RWPE2 (cell line): ENCODE results near the gene TCN1.
A peak's percentile ranks its signal among the peaks of the same experiment; 100 is the strongest.

ENCODE experiments used
- ATAC-seq: fragments of 200-7000 bp; cut with Tn5 transposase; 3 replicates; pipeline ENCODE4 v1.9.1; 2021; ENCODE audit warnings: low read depth
- DNase-seq: peaks from one replicate; pipeline ENCODE4 v3.0.0-alpha.2; 2020; ENCODE audit warnings: low spot score
- H3K27ac ChIP-seq: fragments of 450-650 bp; 2 replicates; pipeline ENCODE4 v1.5.1; 2017; ENCODE audit warnings: mild to moderate bottlenecking; ENCODE audit not compliant: poor library complexity, severe bottlenecking
- H3K27me3 ChIP-seq: fragments of 250-450 bp; sonication (Bioruptor Pico); 2 replicates; pipeline ENCODE4 v1.5.1; 2021; ENCODE audit warnings: mild to moderate bottlenecking, moderate library complexity; ENCODE audit not compliant: insufficient read depth, poor library complexity, severe bottlenecking
- H3K36me3 ChIP-seq: fragments of 250-450 bp; sonication (Bioruptor Pico); 2 replicates; pipeline ENCODE4 v1.5.1; 2020; ENCODE audit warnings: low read depth, mild to moderate bottlenecking, moderate library complexity
- H3K4me1 ChIP-seq: fragments of 250-450 bp; sonication (Bioruptor Pico); 2 replicates; pipeline ENCODE4 v1.5.1; 2021; ENCODE audit warnings: mild to moderate bottlenecking, moderate library complexity; ENCODE audit not compliant: insufficient read depth, poor library complexity, severe bottlenecking
- H3K4me3 ChIP-seq: fragments of 250-450 bp; sonication (Bioruptor Pico); 2 replicates; pipeline ENCODE4 v1.5.1; 2021; ENCODE audit warnings: mild to moderate bottlenecking, moderate library complexity; ENCODE audit not compliant: severe bottlenecking
- H3K9me3 ChIP-seq: fragments of 250-450 bp; sonication (Bioruptor Pico); 2 replicates; pipeline ENCODE4 v1.5.1; 2021; ENCODE audit warnings: mild to moderate bottlenecking, moderate library complexity; ENCODE audit not compliant: severe bottlenecking
- TF ChIP-seq, protein P1 (sequence below): fragments of 450-650 bp; IDR thresholded peaks from one replicate; pipeline ENCODE4 v1.5.1; 2017; ENCODE audit warnings: mild to moderate bottlenecking, moderate library complexity; ENCODE audit not compliant: poor library complexity, severe bottlenecking

TCN1 gene

DNA sequence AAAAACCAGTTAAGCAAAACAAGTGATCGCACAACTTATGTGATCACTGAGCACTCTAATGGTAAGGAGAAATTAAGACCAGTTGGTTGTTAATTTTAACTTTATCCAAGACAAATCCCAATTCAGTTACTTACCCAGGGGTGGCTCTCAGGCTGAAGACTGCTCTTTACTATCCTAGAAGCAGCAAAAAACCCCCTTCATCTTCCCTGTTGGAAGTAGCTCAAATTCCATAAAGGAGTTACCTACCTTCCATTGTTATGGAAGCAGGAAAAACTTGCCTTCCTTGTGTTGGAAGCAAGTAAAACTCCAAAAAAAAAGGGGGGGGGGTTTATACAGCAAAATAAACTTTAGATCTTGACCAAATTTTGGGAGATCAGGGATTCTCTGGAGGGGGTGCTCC, 50.5 kb downstream of the TCN1 start:
- H3K4me3 ChIP-seq = no peak overlapping the region
- DNase-seq = no peak
- no peaks in the 10 kb centered on the region for H3K36me3 ChIP-seq
- H3K27me3 ChIP-seq = no peaks in the 10 kb centered on the region
- peaks cover 4% of the 10 kb centered on the region for H3K4me1 ChIP-seq
- TF ChIP-seq, protein P1, sequence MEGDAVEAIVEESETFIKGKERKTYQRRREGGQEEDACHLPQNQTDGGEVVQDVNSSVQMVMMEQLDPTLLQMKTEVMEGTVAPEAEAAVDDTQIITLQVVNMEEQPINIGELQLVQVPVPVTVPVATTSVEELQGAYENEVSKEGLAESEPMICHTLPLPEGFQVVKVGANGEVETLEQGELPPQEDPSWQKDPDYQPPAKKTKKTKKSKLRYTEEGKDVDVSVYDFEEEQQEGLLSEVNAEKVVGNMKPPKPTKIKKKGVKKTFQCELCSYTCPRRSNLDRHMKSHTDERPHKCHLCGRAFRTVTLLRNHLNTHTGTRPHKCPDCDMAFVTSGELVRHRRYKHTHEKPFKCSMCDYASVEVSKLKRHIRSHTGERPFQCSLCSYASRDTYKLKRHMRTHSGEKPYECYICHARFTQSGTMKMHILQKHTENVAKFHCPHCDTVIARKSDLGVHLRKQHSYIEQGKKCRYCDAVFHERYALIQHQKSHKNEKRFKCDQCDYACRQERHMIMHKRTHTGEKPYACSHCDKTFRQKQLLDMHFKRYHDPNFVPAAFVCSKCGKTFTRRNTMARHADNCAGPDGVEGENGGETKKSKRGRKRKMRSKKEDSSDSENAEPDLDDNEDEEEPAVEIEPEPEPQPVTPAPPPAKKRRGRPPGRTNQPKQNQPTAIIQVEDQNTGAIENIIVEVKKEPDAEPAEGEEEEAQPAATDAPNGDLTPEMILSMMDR = no peak
- H3K9me3 ChIP-seq = no peaks in the 10 kb centered on the region
- no peak overlapping the region for H3K27ac ChIP-seq
- no peak for ATAC-seq

DNA sequence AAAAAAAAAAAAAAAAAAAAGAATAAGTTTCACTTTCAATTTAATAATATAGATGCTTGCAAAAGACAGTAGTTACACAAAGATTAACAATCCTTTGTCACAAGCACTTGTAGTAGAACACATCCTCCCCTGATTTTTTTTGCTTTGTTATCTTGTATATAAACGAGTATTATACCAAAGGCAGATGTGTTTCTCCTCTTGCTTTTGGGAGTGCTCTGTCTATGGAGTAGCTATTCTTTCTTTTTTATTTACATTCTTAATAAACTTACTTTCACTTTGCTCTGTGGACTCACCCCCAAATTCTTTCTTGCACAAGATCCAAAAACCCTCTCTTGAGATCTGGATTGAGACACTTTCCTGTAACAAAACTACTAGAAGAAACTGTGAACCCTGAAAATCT, 52.3 kb downstream of the TCN1 start:
- H3K4me3 ChIP-seq = no peak overlapping the region
- peaks cover under 1% of the 10 kb centered on the region for H3K36me3 ChIP-seq
- no peak overlapping the region for H3K27ac ChIP-seq
- TF ChIP-seq, protein P1 = no peak
- H3K27me3 ChIP-seq = no peaks in the 10 kb centered on the region
- peaks cover 9% of the 10 kb centered on the region for H3K4me1 ChIP-seq
- H3K9me3 ChIP-seq = no peaks in the 10 kb centered on the region
- ATAC-seq (no peak), DNase-seq (no peak)

DNA sequence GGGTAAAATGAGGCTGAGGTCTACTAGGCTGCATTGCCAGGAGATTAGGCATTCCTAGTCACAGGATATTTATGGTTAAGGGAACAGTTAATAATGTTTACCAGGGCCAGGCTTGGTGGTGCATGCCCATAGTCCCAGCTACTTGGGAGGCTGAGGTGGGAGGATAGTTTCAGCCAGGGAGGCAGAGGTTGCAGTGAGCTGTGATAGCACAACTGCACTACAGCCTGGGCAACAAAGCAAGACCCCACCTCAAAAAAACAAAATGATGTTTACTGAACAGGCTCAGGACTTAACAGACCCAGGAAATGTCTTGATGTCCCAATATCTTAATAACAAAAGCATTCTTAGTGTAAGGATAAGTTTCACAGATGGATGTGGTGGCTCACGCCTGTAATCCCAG, 52.9 kb downstream of the TCN1 start:
- Histone ChIP-seq H3K4me1 (peaks cover 9% of the 10 kb centered on the region), H3K36me3 (peaks cover 7% of the 10 kb centered on the region), H3K4me3 (no peak overlapping the region), H3K9me3 (no peaks in the 10 kb centered on the region), H3K27ac (no peak overlapping the region), H3K27me3 (no peaks in the 10 kb centered on the region)
- TF ChIP-seq, protein P1 = no peak
- no peak for DNase-seq
- no peak for ATAC-seq

DNA sequence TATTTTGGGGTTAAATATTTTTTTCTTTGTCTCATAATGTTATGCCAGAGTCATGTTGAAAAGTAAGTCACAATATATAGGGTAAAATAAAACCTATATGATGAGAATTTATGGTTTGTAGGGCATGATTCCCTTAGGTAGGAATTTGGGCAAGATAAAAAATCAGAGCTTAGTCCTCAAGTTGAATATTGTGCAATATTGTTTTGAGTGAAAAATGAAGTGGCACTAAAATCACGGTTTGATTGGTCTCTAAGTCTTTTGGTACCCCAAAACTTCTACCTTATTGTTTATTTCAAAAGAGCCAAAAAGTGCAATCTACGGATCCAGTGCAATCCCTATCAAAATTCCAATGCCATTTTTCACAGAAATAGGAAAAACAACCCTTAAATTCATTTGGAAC, 54.1 kb downstream of the TCN1 start:
- Histone ChIP-seq H3K27me3 (no peaks in the 10 kb centered on the region), H3K27ac (no peak overlapping the region), H3K9me3 (no peaks in the 10 kb centered on the region), H3K4me3 (no peak overlapping the region), H3K4me1 (peaks cover 9% of the 10 kb centered on the region), H3K36me3 (peaks cover 18% of the 10 kb centered on the region)
- DNase-seq = no peak
- ATAC-seq = no peak
- TF ChIP-seq, protein P1 = no peak

DNA sequence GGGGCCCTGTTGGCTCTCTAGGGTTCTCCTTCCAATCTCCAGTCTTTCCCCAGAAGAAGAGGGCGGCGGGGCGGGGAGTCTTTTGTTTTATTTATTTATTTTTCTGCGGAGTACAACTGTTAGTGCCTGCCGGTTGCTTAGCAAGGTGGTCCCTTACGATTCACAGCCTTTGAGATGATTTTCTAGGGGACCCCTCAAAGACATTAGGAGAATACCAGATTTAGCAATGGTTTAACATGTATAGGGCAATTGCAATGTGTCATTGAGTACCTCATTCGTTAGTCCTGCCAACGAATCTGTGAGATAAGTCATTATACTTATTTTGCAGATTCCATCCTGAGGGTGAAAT, 55.4 kb downstream of the TCN1 start:
- H3K27me3 ChIP-seq = no peaks in the 10 kb centered on the region
- TF ChIP-seq, protein P1 = no peak
- no peak for DNase-seq
- no peaks in the 10 kb centered on the region for H3K9me3 ChIP-seq
- peak overlapping the region; percentile 68 for H3K4me3 ChIP-seq
- peaks cover 32% of the 10 kb centered on the region for H3K36me3 ChIP-seq
- no peak for ATAC-seq
- H3K27ac ChIP-seq = peak overlapping the region; percentile 42
- H3K4me1 ChIP-seq = peaks cover 9% of the 10 kb centered on the region
